Measurements from ENCODE around the gene UPF3A. TPM values are rescaled to one million over a fixed set of nuclear protein-coding genes. Genes with fewer than 3 reads are reported as not detected.

Gene UPF3A
- total and polyA plus RNA-seq, 2 of the 4 experiments (the other 2 are of a cell fraction), result 11.7 to 51.6 TPM

DNA sequence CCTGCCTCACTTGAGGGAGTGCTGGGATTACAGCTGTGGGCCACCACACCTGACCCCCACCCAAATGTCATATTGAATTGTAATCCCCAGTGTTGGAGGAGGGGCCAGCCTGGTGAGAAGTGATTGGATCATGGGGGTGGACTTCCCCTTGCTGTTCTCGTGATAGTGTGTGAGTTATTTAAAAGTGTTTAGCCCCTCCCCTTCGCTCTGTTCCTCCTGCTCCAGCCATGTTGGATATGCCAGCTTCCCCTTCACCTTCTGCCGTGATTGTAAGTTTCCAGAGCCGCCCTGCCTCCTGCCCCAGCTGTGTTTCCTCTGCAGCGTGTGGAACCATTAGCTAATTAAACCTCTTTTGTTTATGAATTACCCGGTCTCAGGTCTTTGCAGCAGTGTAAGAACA, 46.6 kb downstream of the UPF3A start:
- Histone ChIP-seq H2BK5ac (ENCODE audit: low read depth, low read length, poor library complexity, severe bottlenecking) (no peak overlapping the region), H3K27me3 (ENCODE audit: control insufficient read depth, insufficient read depth, low read length) (no peaks in the 10 kb centered on the region), H4K91ac (ENCODE audit: insufficient read depth, low read depth, low read length) (no peak overlapping the region), H4K8ac (ENCODE audit: low read depth in 2 of 2, low read length in 2 of 2) (no peak overlapping the region), H2BK15ac (ENCODE audit: low read depth, low read length) (no peak overlapping the region), H3K9me3 (ENCODE audit: control insufficient read depth, insufficient read depth, low read length) (no peaks in the 10 kb centered on the region), H3K4me1 (ENCODE audit: control insufficient read depth, insufficient read depth, low read length) (no peaks in the 10 kb centered on the region), H2AK5ac (ENCODE audit: low read depth, low read length) (no peak overlapping the region), H3K4ac (ENCODE audit: low read depth, low read length) (no peak overlapping the region), H3K79me1 (ENCODE audit: low read depth in 1 of 2, low read length in 2 of 2) (peaks cover 24 to 47% of the 10 kb centered on the region in 2 experiments), H3K4me2 (ENCODE audit: low read depth, low read length) (no peak overlapping the region), H2BK120ac (ENCODE audit: low read depth, low read length) (no peak overlapping the region), H3K36me3 (ENCODE audit: control insufficient read depth, insufficient read depth, low read length) (peaks cover 26% of the 10 kb centered on the region), H3K23ac (ENCODE audit: low read depth, low read length) (no peak overlapping the region), H3K4me3 (ENCODE audit: insufficient read depth, low read depth, low read length) (no peak overlapping the region), H3K9ac (ENCODE audit: low read depth, low read length) (no peak overlapping the region), H2AK9ac (replicated peaks; ENCODE audit: low read depth, low read length, poor library complexity) (no peak overlapping the region), H4K20me1 (ENCODE audit: insufficient read depth, low read length) (peaks cover 16% of the 10 kb centered on the region; the same call in 1 of the 2 replicates), H3K27ac (ENCODE audit: insufficient read depth, low read length) (no peak overlapping the region), H3K18ac (ENCODE audit: low read depth, low read length) (no peak overlapping the region), H3K14ac (replicated peaks; ENCODE audit: low read depth, low read length) (no peak overlapping the region), H4K5ac (ENCODE audit: low read depth, low read length) (no peak overlapping the region), H2BK20ac (ENCODE audit: low read depth, low read length) (no peak overlapping the region), H3K56ac (ENCODE audit: extremely low read depth, insufficient read depth, low read length) (no peak overlapping the region), H3K9me1 (ENCODE audit: insufficient read depth, low read length) (no peaks in the 10 kb centered on the region; the same call in 1 of the 2 replicates), H2AFZ (replicated peaks; ENCODE audit: low read length, poor library complexity) (no peak overlapping the region)
- BruUV-seq (replicated peaks), result no TSS peak
- dilution Hi-C loops (cut with HindIII; ENCODE audit: low sequenced_read_pairs, unreplicated experiment) (no loop called here), in situ Hi-C loops (cut with MboI; ENCODE audit: low sequenced_read_pairs) (no loop called here), intact Hi-C loops (cut with micrococcal nuclease) (no loop called here)
- ATAC-seq (ENCODE audit: low read depth) (no peak), DNase-seq (no peak)
- 100% methylated on average over 1 of the region's 6 CpGs; no CpG with 5 or more reads in 1 of the 2 experiments for WGBS, 2 experiments (ENCODE audit: extremely low coverage in 2 of 2, insufficient read length in 1 of 2)
- TF ChIP-seq BHLHE40 (IDR thresholded peaks at IDR 0.05; ENCODE audit: low read depth, low read length), result no peak
- no peak for TF ChIP-seq CHD1 (IDR thresholded peaks at IDR 0.05; ENCODE audit: low read depth, low read length)
- TF ChIP-seq NFE2L2 (IDR thresholded peaks at IDR 0.05; ENCODE audit: low read depth, low read length), result no peak
- TF ChIP-seq, protein P1, sequence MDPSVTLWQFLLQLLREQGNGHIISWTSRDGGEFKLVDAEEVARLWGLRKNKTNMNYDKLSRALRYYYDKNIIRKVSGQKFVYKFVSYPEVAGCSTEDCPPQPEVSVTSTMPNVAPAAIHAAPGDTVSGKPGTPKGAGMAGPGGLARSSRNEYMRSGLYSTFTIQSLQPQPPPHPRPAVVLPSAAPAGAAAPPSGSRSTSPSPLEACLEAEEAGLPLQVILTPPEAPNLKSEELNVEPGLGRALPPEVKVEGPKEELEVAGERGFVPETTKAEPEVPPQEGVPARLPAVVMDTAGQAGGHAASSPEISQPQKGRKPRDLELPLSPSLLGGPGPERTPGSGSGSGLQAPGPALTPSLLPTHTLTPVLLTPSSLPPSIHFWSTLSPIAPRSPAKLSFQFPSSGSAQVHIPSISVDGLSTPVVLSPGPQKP (IDR thresholded peaks at IDR 0.05; ENCODE audit: borderline replicate concordance, low read depth, low read length), result no peak
- TF ChIP-seq SMC3 (IDR thresholded peaks at IDR 0.05; ENCODE audit: low read depth, low read length), result no peak
- TF ChIP-seq, protein P2, sequence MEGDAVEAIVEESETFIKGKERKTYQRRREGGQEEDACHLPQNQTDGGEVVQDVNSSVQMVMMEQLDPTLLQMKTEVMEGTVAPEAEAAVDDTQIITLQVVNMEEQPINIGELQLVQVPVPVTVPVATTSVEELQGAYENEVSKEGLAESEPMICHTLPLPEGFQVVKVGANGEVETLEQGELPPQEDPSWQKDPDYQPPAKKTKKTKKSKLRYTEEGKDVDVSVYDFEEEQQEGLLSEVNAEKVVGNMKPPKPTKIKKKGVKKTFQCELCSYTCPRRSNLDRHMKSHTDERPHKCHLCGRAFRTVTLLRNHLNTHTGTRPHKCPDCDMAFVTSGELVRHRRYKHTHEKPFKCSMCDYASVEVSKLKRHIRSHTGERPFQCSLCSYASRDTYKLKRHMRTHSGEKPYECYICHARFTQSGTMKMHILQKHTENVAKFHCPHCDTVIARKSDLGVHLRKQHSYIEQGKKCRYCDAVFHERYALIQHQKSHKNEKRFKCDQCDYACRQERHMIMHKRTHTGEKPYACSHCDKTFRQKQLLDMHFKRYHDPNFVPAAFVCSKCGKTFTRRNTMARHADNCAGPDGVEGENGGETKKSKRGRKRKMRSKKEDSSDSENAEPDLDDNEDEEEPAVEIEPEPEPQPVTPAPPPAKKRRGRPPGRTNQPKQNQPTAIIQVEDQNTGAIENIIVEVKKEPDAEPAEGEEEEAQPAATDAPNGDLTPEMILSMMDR (conservative IDR thresholded peaks at IDR 0.05; ENCODE audit: low read depth, low read length), result no peak
- no peak for TF ChIP-seq MXI1 (IDR thresholded peaks at IDR 0.05; ENCODE audit: borderline replicate concordance, low read depth, low read length)
- no peak for TF ChIP-seq FOS (IDR thresholded peaks at IDR 0.05; ENCODE audit: low read depth, low read length)
- TF ChIP-seq MAZ (IDR thresholded peaks at IDR 0.05; ENCODE audit: borderline replicate concordance, low read depth, low read length), result no peak
- TF ChIP-seq, protein P3, sequence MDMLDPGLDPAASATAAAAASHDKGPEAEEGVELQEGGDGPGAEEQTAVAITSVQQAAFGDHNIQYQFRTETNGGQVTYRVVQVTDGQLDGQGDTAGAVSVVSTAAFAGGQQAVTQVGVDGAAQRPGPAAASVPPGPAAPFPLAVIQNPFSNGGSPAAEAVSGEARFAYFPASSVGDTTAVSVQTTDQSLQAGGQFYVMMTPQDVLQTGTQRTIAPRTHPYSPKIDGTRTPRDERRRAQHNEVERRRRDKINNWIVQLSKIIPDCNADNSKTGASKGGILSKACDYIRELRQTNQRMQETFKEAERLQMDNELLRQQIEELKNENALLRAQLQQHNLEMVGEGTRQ (IDR thresholded peaks at IDR 0.05; ENCODE audit: low read depth, low read length), result no peak
- TF ChIP-seq RCOR1 (IDR thresholded peaks at IDR 0.05; ENCODE audit: insufficient replicate concordance, low read length), result no peak
- TF ChIP-seq RAD21 (IDR thresholded peaks at IDR 0.05; ENCODE audit: low read length), result no peak
- no peak for TF ChIP-seq CEBPB (IDR thresholded peaks at IDR 0.05; ENCODE audit: low read depth, low read length)
- no peak for TF ChIP-seq RFX5 (IDR thresholded peaks at IDR 0.05; ENCODE audit: low read depth, low read length)
- TF ChIP-seq MAFK (IDR thresholded peaks at IDR 0.05; ENCODE audit: low read depth, low read length), result no peak
- ChIA-PET CTCF (no interaction called here), POLR2A (ENCODE audit: unreplicated experiment) (no interaction called here)
